ENCODE results near the gene AGPAT1. TPM values are rescaled to one million over a fixed set of nuclear protein-coding genes. Genes with fewer than 3 reads are reported as not detected.

Gene AGPAT1
- total RNA-seq, 1 experiment from 2014 or later = 65.4 TPM

- H3K27ac ChIP-seq = no peak overlapping the region
- no peaks in the 10 kb centered on the region for H3K27me3 ChIP-seq (replicated peaks)
Measured at GRCh38 chr6:32163559-32164258, 12.2 kb downstream of the AGPAT1 start.

GRCh38 chr6:32158052-32158451, 17.8 kb downstream of the AGPAT1 start:
- peaks cover 21% of the 10 kb centered on the region for H3K36me3 ChIP-seq
- no peaks in the 10 kb centered on the region for H3K9me3 ChIP-seq (replicated peaks)
- no peak overlapping the region for H3K27ac ChIP-seq
- H3K4me1 ChIP-seq (replicated peaks) = peaks cover 15% of the 10 kb centered on the region
- no peak for DNase-seq (ENCODE audit: low read depth in 1 of 2, low spot score in 2 of 2)
- H3K27me3 ChIP-seq (replicated peaks) = no peaks in the 10 kb centered on the region
- H3K4me3 ChIP-seq = no peak overlapping the region

More at GRCh38 chr6:32163559-32164258, 12.2 kb downstream of the AGPAT1 start:
- Histone ChIP-seq H3K36me3 (peaks cover 26% of the 10 kb centered on the region), H3K4me3 (no peak overlapping the region), H3K9me3 (replicated peaks) (no peaks in the 10 kb centered on the region), H3K4me1 (replicated peaks) (peaks cover 4% of the 10 kb centered on the region)
- no peak for DNase-seq (ENCODE audit: low read depth in 1 of 2, low spot score in 2 of 2)

- H3K27me3 ChIP-seq (replicated peaks) = no peaks in the 10 kb centered on the region
- H3K27ac ChIP-seq = no peak overlapping the region
- DNase-seq (ENCODE audit: low read depth in 1 of 2, low spot score in 2 of 2) = no peak
- peaks cover 21% of the 10 kb centered on the region for H3K36me3 ChIP-seq
- H3K9me3 ChIP-seq (replicated peaks) = no peaks in the 10 kb centered on the region
- H3K4me3 ChIP-seq = no peak overlapping the region
- peaks cover 18% of the 10 kb centered on the region for H3K4me1 ChIP-seq (replicated peaks)
Measured at GRCh38 chr6:32156891-32157290, 19.0 kb downstream of the AGPAT1 start.

GRCh38 chr6:32154514-32155161, 21.2 kb downstream of the AGPAT1 start:
- Histone ChIP-seq H3K36me3 (peaks cover 21% of the 10 kb centered on the region), H3K4me1 (replicated peaks) (peaks cover 18% of the 10 kb centered on the region), H3K9me3 (replicated peaks) (no peaks in the 10 kb centered on the region), H3K27ac (peak overlapping the region; percentile 68), H3K27me3 (replicated peaks) (no peaks in the 10 kb centered on the region), H3K4me3 (peak overlapping the region; percentile 56)
- DNase-seq (ENCODE audit: low read depth in 1 of 2, low spot score in 2 of 2) = peak in 1 of 2 experiments; percentile 73

GRCh38 chr6:32153564-32154513, 22.0 kb downstream of the AGPAT1 start, which contains the start of gene PPT2:
TSS of gene PPT2 (plus strand) at chr6:32154141. CDS start at chr6:32154595, 454 bp downstream.
- Histone ChIP-seq H3K9me3 (replicated peaks) (no peaks in the 10 kb centered on the region), H3K27ac (peak within 1 kb of the TSS; percentile 68), H3K27me3 (replicated peaks) (no peaks in the 10 kb centered on the region), H3K4me1 (replicated peaks) (peaks cover 18% of the 10 kb centered on the region), H3K36me3 (peaks cover 21% of the 10 kb centered on the region), H3K4me3 (peak within 1 kb of the TSS; percentile 56)
- DNase-seq (ENCODE audit: low read depth in 1 of 2, low spot score in 2 of 2) = peak; percentile 87 to 90

GRCh38 chr6:32152769-32153563, 22.9 kb downstream of the AGPAT1 start:
- peak overlapping the region; percentile 68; the same call in 1 of the 2 replicates for H3K27ac ChIP-seq
- peaks cover 16% of the 10 kb centered on the region for H3K36me3 ChIP-seq
- H3K4me1 ChIP-seq (replicated peaks) = peaks cover 18% of the 10 kb centered on the region
- H3K27me3 ChIP-seq (replicated peaks) = no peaks in the 10 kb centered on the region
- DNase-seq (ENCODE audit: low read depth in 1 of 2, low spot score in 2 of 2) = no peak
- H3K4me3 ChIP-seq = peak overlapping the region; percentile 56
- no peaks in the 10 kb centered on the region for H3K9me3 ChIP-seq (replicated peaks)

- Histone ChIP-seq H3K9me3 (replicated peaks) (no peaks in the 10 kb centered on the region), H3K4me3 (no peak within 1 kb of the TSS), H3K36me3 (peaks cover 9% of the 10 kb centered on the region), H3K27me3 (replicated peaks) (no peaks in the 10 kb centered on the region), H3K4me1 (replicated peaks) (peaks cover 18% of the 10 kb centered on the region), H3K27ac (no peak within 1 kb of the TSS)
- DNase-seq (ENCODE audit: low read depth in 1 of 2, low spot score in 2 of 2) = no peak
Measured at GRCh38 chr6:32151863-32152768, 23.8 kb downstream of the AGPAT1 start, which contains the start of gene PRRT1. TSS of gene PRRT1 (minus strand) at chr6:32151939. CDS start at chr6:32151827, 112 bp downstream.

GRCh38 chr6:32151181-32151862, 24.6 kb downstream of the AGPAT1 start:
- Histone ChIP-seq H3K9me3 (replicated peaks) (no peaks in the 10 kb centered on the region), H3K27ac (no peak overlapping the region), H3K4me1 (replicated peaks) (peaks cover 18% of the 10 kb centered on the region), H3K4me3 (no peak overlapping the region), H3K27me3 (replicated peaks) (peaks cover 5% of the 10 kb centered on the region; the same call in 1 of the 2 replicates), H3K36me3 (peaks cover 2% of the 10 kb centered on the region)
- no peak for DNase-seq (ENCODE audit: low read depth in 1 of 2, low spot score in 2 of 2)

- no peak overlapping the region for H3K27ac ChIP-seq
- H3K36me3 ChIP-seq = no peaks in the 10 kb centered on the region
- H3K9me3 ChIP-seq (replicated peaks) = no peaks in the 10 kb centered on the region
- peaks cover 6% of the 10 kb centered on the region; the same call in 1 of the 2 replicates for H3K27me3 ChIP-seq (replicated peaks)
- no peak overlapping the region for H3K4me3 ChIP-seq
- peaks cover 18% of the 10 kb centered on the region for H3K4me1 ChIP-seq (replicated peaks)
- no peak for DNase-seq (ENCODE audit: low read depth in 1 of 2, low spot score in 2 of 2)
Measured at GRCh38 chr6:32149932-32150870, 25.7 kb downstream of the AGPAT1 start.

GRCh38 chr6:32149092-32149755, 26.7 kb downstream of the AGPAT1 start:
- peaks cover 10% of the 10 kb centered on the region for H3K4me1 ChIP-seq (replicated peaks)
- H3K36me3 ChIP-seq = no peaks in the 10 kb centered on the region
- H3K9me3 ChIP-seq (replicated peaks) = no peaks in the 10 kb centered on the region
- H3K27me3 ChIP-seq (replicated peaks) = peaks cover 6% of the 10 kb centered on the region; the same call in 1 of the 2 replicates
- no peak for DNase-seq (ENCODE audit: low read depth in 1 of 2, low spot score in 2 of 2)
- no peak overlapping the region for H3K27ac ChIP-seq
- H3K4me3 ChIP-seq = no peak overlapping the region

All from SJSA1 (cell line).